OCI-LY1 (cell line): ENCODE measurements around the gene PIGN.

Experiments used
- CTCF ChIP-seq: fragments of 200-600 bp; sonication (generic), shearing (Covaris generic); IDR thresholded peaks from 2 replicates; pipeline ENCODE4 v1.5.1; 2017; ENCODE audit warnings: mild to moderate bottlenecking, antibody characterized with exemption, low read length, moderate library complexity, mixed read lengths
- EZH2 ChIP-seq: fragments of 200-600 bp; sonication (generic), shearing (Covaris generic); IDR thresholded peaks from 2 replicates; pipeline ENCODE4 v1.8.0; 2017; ENCODE audit warnings: borderline replicate concordance, mixed run types, mild to moderate bottlenecking, antibody characterized with exemption, low read length, moderate library complexity, mixed read lengths

GRCh38 chr18:62201870-62202269 lies 15.0 kb upstream of the PIGN start:
- TF ChIP-seq CTCF: no peak
- TF ChIP-seq EZH2: no peak
